AG04450 (cell line): Measurements from ENCODE around the gene PTGES2. TPM values are rescaled to one million over a fixed set of nuclear protein-coding genes. Genes with fewer than 3 reads are reported as not detected.

ENCODE experiments used
- CTCF ChIA-PET: fragments of 300-600, 350-600 bp; formaldehyde crosslinking; extraction: SDS; loops from one replicate; lab custom pipeline; 2022; ENCODE audit warnings: antibody characterized with exemption, inconsistent platforms; lab: Charles Lee
- POLR2A ChIA-PET: fragments of 350-600 bp; formaldehyde crosslinking; extraction: SDS; loops from one replicate; lab custom pipeline; 2021; ENCODE audit warnings: antibody characterized with exemption, inconsistent platforms; lab: Yijun Ruan, JAX
- DNase-seq: peaks from one replicate; pipeline ENCODE4 v3.0.0-alpha.2; 2011; ENCODE audit warnings: low read depth, low spot score
- H3K27ac ChIP-seq: one replicate; pipeline ENCODE4 v1.5.1; 2012; ENCODE audit warnings: low read depth, low read length, control low read depth
- H3K27me3 ChIP-seq: one replicate; pipeline ENCODE4 v1.6.0; 2012; ENCODE audit warnings: low read length; ENCODE audit not compliant: control insufficient read depth, insufficient read depth
- H3K4me3 ChIP-seq: 2 replicates; pipeline ENCODE4 v1.5.1; 2011; ENCODE audit warnings: mild to moderate bottlenecking, low read depth, low read length, control low read depth
- H3K9me3 ChIP-seq: 2 replicates; pipeline ENCODE4 v1.5.1; 2012; ENCODE audit warnings: low read length; ENCODE audit not compliant: control insufficient read depth, insufficient read depth
- polyA plus RNA-seq: library from polyadenylated mRNA; depleted of rRNA; stranded (reverse); fragments of >200 nt; gene quantifications from 2 replicates; pipeline ENCODE4 v1.2.3, GENCODE V29; 2011
- TF ChIP-seq, protein P1 (sequence below): IDR thresholded peaks from 2 replicates; pipeline ENCODE4 v1.5.1; 2011; ENCODE audit warnings: low read depth, low read length, control low read depth, inconsistent platforms

Gene PTGES2
- polyA plus RNA-seq, 1 experiment = 56.3 TPM

DNA sequence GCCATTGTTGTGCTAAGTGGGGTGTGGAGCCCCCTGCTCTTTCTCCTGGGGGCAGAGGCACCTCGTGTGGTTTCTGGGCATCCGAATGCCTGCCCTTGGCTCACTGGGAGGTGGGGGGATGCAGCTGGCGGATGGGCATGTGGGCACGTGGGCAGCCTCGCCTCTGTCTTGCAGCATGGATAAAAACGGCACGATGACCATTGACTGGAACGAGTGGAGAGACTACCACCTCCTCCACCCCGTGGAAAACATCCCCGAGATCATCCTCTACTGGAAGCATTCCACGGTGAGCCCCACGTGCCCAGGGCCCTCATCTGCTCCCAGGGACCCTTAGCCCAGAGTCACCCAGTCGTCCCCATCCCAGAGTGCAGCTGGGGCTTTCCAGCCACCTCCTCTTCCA, 25.3 kb downstream of the PTGES2 start:
- Histone ChIP-seq H3K4me3 (no peak overlapping the region), H3K27ac (no peak overlapping the region), H3K9me3 (no peaks in the 10 kb centered on the region; the same call in 1 of the 2 replicates), H3K27me3 (no peaks in the 10 kb centered on the region)
- CTCF ChIA-PET = interaction anchor here (11.1 kb wide), 1 partner anchor 15 kb away, joined by 102 read pairs; no protein-coding TSS in a partner anchor
- POLR2A ChIA-PET = no interaction called here
- TF ChIP-seq, protein P1, sequence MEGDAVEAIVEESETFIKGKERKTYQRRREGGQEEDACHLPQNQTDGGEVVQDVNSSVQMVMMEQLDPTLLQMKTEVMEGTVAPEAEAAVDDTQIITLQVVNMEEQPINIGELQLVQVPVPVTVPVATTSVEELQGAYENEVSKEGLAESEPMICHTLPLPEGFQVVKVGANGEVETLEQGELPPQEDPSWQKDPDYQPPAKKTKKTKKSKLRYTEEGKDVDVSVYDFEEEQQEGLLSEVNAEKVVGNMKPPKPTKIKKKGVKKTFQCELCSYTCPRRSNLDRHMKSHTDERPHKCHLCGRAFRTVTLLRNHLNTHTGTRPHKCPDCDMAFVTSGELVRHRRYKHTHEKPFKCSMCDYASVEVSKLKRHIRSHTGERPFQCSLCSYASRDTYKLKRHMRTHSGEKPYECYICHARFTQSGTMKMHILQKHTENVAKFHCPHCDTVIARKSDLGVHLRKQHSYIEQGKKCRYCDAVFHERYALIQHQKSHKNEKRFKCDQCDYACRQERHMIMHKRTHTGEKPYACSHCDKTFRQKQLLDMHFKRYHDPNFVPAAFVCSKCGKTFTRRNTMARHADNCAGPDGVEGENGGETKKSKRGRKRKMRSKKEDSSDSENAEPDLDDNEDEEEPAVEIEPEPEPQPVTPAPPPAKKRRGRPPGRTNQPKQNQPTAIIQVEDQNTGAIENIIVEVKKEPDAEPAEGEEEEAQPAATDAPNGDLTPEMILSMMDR = no peak
- no peak for DNase-seq

DNA sequence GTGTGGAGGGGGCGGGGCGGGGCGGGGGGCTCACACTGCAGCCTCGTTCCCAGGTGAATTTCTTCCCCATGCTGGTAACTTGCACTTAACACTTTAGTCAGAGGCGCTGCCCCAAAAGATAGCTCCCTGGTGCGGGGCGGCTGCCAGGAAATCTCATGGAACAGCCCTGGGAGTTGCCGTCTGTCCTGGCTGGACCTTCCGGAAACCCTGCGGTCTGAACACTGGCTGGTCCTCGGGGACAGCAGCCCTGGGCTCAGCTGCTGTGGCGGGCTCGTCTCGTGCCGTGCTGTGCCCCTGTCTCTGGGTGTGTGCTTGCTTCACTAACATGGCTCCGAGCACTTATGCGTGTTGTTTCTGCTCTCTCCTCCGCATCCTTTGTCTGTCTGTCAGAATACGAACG, 25.8 kb downstream of the PTGES2 start:
- H3K9me3 ChIP-seq = no peaks in the 10 kb centered on the region; the same call in 1 of the 2 replicates
- no peak overlapping the region for H3K27ac ChIP-seq
- H3K27me3 ChIP-seq = no peaks in the 10 kb centered on the region
- TF ChIP-seq, protein P1 = no peak
- CTCF ChIA-PET = interaction anchor here (4.5 to 11.1 kb wide), 2 partner anchors 15 to 159 kb away, joined by 29 to 102 read pairs; no protein-coding TSS in a partner anchor
- H3K4me3 ChIP-seq = no peak overlapping the region
- DNase-seq = no peak
- POLR2A ChIA-PET = no interaction called here

DNA sequence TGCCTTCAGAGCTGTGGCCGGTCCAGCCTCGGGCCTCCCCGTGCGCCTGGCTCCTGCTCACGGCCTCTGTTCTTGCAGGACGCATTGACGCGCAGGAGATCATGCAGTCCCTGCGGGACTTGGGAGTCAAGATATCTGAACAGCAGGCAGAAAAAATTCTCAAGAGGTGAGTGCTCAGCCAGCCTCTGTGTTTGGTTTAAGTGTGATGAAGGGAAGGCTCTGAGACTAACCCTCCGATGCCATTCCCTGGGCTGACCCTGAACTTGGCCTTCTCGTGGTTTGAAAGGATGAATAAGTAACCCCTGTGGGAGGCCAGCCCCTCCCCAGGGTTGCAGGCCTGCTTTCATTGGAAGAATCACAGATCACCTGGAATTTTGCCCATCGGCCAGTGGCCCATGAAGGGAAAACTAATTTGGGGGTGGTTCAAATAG, 26.3 kb downstream of the PTGES2 start:
- ChIA-PET POLR2A (interaction anchor here (0.6 to 2.4 kb wide), 2 partner anchors 10 to 20 kb away, joined by 4 to 8 read pairs; no protein-coding TSS in a partner anchor), CTCF (interaction anchor here (4.5 to 11.1 kb wide), 2 partner anchors 16 to 158 kb away, joined by 29 to 102 read pairs; no protein-coding TSS in a partner anchor)
- Histone ChIP-seq H3K9me3 (no peaks in the 10 kb centered on the region; the same call in 1 of the 2 replicates), H3K27ac (no peak overlapping the region), H3K4me3 (no peak overlapping the region), H3K27me3 (no peaks in the 10 kb centered on the region)
- TF ChIP-seq, protein P1 = no peak
- no peak for DNase-seq

DNA sequence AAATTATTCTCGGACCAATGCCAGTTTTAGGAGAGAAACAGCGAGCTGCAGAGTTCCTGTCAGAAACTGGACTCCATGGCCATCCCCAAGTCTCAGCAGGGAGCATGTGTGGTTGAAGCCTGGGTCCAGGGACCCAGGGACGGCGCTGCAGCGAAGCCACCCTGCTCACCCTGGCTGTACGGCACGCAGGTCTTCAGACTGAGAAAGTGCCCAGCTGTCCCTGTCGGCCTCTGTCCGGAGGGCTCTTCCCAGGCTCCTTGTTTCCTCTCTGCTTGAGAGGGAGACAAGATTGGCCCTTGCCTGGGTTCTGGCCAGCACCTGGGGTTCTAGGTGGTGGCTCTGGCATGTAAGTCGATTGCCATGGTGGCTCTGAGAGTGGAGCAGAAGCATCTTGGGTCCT, 26.9 kb downstream of the PTGES2 start:
- peak overlapping the region; percentile 70; the same call in 1 of the 2 replicates for H3K4me3 ChIP-seq
- TF ChIP-seq, protein P1 = no peak

DNA sequence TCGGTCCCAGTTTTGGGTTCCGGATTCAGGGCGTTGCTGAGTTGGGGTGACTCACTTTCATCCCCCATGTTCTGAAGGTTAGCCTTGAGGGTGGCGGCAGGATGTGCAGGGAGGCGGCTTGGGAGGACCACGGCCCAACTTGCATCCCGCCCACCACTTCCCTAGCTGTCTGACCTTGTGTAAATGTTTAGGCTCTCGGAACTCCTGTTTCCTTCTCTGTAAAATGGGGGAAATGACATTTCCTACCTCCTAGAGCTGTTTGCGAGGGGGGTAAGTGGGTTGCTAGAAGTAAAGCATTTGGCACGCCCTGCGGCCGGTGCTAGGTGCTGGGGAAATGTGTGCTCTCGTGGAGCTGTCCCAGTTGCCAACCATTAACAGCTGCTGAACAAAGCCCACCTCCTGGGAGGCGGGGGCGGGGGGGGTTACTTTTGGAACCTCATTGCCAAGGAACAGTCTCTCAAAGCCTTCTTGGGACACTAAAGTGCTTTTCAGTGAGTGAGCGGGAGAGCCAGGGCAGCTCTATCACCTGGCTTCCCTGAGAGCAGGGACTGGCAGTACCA, 27.5 kb downstream of the PTGES2 start:
- CTCF ChIA-PET = interaction anchor here (1.3 to 11.1 kb wide), 3 partner anchors 17 to 157 kb away, joined by 4 to 102 read pairs (median 29); no protein-coding TSS in a partner anchor
- TF ChIP-seq, protein P1 = no peak
- no peak for DNase-seq

More for the DNA sequence above, 26.9 kb downstream of the PTGES2 start:
- Histone ChIP-seq H3K27ac (no peak overlapping the region), H3K9me3 (no peaks in the 10 kb centered on the region; the same call in 1 of the 2 replicates), H3K27me3 (no peaks in the 10 kb centered on the region)
- DNase-seq = no peak
- ChIA-PET CTCF (interaction anchor here (1.3 to 11.1 kb wide), 3 partner anchors 17 to 157 kb away, joined by 4 to 102 read pairs (median 29); no protein-coding TSS in a partner anchor), POLR2A (interaction anchor here (2.4 kb wide), 1 partner anchor 19 kb away, joined by 8 read pairs; no protein-coding TSS in a partner anchor)

More for the DNA sequence above, 27.5 kb downstream of the PTGES2 start:
- peak overlapping the region; percentile 70 for H3K4me3 ChIP-seq
- POLR2A ChIA-PET = interaction anchor here (0.9 to 2.4 kb wide), 2 partner anchors 17 to 19 kb away, joined by 3 to 8 read pairs; no protein-coding TSS in a partner anchor
- H3K27me3 ChIP-seq = no peaks in the 10 kb centered on the region
- H3K9me3 ChIP-seq = no peaks in the 10 kb centered on the region; the same call in 1 of the 2 replicates
- peak overlapping the region; percentile 99 for H3K27ac ChIP-seq
